ENCODE results near the gene PALLD. TPM values are rescaled to one million over a fixed set of nuclear protein-coding genes. Genes with fewer than 3 reads are reported as not detected.

Gene PALLD
- total RNA-seq, 5 donors from 2014 or later (not counting 1 experiment from before 2014, with no cell fraction given), result 0.56 to 1.9 (median 0.93) TPM

DNA sequence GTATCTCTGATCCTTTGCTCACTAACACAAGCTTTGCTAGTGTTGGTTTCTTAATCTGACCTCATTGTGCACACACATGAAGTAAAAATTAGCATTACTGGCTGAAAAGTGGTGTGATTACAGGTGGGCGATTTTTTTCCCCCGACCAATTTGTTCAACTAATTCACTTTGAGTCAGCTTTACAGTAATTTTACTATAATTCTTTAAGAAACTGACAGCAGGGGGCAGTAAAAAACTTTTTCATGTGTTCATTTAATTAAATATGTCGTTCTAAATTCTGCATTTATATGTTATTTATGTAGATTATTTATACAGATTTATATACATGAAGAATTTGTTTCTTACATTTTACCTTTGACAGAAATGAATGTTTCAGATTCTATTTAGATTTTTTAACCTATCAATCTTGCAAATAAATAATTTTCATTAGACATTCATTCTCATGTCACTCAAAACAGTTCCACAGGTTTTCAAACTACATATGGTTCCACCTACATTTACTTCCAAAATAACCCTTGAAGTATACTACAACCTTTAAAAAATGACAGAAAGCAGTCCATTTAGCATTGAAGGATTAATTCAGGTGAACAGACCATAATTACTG, 17.5 kb downstream of the PALLD start:
- POLR2A ChIA-PET, result interaction anchor here in 1 of 2 donors (0.7 kb wide), 1 partner anchor 19 kb away, joined by 3 read pairs; no protein-coding TSS in a partner anchor
- H3K36me3 ChIP-seq (ENCODE audit: control insufficient read depth in 2 of 2, extremely low read depth in 1 of 2, insufficient read depth in 1 of 2, low read length in 1 of 2), result no peaks in the 10 kb centered on the region
- Mint-ChIP-seq H3K4me3 (no peak overlapping the region), H3K36me3 (no peaks in the 10 kb centered on the region), H3K27ac (no peak overlapping the region), H3K4me1 (peaks cover 25 to 36% (median 29%) of the 10 kb centered on the region in 3 donors), H3K9me3 (no peaks in the 10 kb centered on the region), H3K27me3 (no peaks in the 10 kb centered on the region)
- no peak overlapping the region for H3K4me3 ChIP-seq (ENCODE audit: control insufficient read depth in 1 of 2, extremely low read depth in 1 of 2, low read length in 1 of 2)
- no peak overlapping the region for H3K27ac ChIP-seq (ENCODE audit: low read length)
- DNase-seq, result peak in 1 of 35 experiments; percentile 60
- H3K27me3 ChIP-seq (replicated peaks in 1 of 2; ENCODE audit: control insufficient read depth in 2 of 2, extremely low read depth in 1 of 2, insufficient read depth in 2 of 2, low read length in 1 of 2), result no peaks in the 10 kb centered on the region
- ATAC-seq (replicated peaks in 1 of 4), result no peak
- no CpG with 5 or more reads among the region's 3 CpGs for WGBS (ENCODE audit: insufficient coverage)
- H3K4me1 ChIP-seq (ENCODE audit: control insufficient read depth in 1 of 2, extremely low read depth in 1 of 2, insufficient read depth in 2 of 2, low read length in 2 of 2), result peaks cover 13 to 24% of the 10 kb centered on the region in 2 experiments
- CTCF ChIA-PET, result interaction anchor here (0.7 to 3.5 kb wide), 3 partner anchors 12 to 76 kb away, joined by 3 to 18 read pairs (median 3); partner anchors contain the start of gene DDX60L (in 1 of the 2)
- H3K9me3 ChIP-seq, result no peaks in the 10 kb centered on the region

DNA sequence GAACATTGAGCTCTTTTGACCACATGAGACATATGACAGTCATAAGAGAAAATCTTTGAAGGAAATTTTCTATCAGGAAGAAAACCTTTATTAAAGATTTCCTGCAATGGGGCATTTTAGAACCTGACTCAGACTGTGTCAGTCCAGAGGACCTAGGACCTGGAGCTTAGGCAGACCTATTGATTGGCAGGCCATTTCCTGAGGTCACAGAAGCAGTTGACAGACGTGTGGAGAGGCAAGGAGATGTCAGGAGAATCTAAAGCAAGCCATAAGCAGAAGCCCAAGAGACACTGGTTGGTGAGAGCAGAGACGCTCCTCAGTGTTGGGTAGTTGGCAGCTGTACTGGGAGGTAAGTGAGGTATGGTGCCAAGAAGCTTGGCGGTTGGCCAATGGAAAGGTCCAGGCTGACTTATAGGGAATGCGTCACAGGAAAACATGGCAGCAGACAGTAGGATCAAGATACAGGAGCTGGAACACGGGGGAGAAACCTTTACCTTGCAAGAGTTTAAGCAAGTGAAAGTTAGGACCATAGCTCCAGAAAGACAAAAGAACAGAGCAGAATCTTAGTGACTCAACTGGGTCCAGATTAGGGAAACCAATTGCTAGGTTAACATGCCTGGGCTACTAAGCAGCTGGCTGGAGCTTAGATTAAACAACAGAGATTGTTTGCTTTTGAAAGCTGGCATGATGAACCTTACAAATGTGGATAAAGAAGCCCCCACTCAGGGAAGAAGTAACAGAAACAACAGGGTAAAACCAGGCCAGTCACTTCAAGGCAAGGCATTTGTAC, 18.6 kb downstream of the PALLD start:
- POLR2A ChIA-PET, result interaction anchor here in 1 of 2 donors (0.5 kb wide), 1 partner anchor 1236 kb away, joined by 4 read pairs; no protein-coding TSS in a partner anchor
- Mint-ChIP-seq H3K4me1 (peaks cover 17 to 25% (median 21%) of the 10 kb centered on the region in 3 donors), H3K27ac (no peak overlapping the region), H3K9me3 (no peaks in the 10 kb centered on the region), H3K36me3 (no peaks in the 10 kb centered on the region), H3K27me3 (peaks cover 0 to under 1% of the 10 kb centered on the region in 2 donors), H3K4me3 (no peak overlapping the region)
- WGBS (ENCODE audit: insufficient coverage), result 84% methylated on average over 5 of the region's 5 CpGs
- DNase-seq (no peak), ATAC-seq (replicated peaks in 1 of 4) (no peak)
- Histone ChIP-seq H3K9me3 (no peaks in the 10 kb centered on the region), H3K36me3 (ENCODE audit: control insufficient read depth in 2 of 2, extremely low read depth in 1 of 2, insufficient read depth in 1 of 2, low read length in 1 of 2) (no peaks in the 10 kb centered on the region), H3K27me3 (replicated peaks in 1 of 2; ENCODE audit: control insufficient read depth in 2 of 2, extremely low read depth in 1 of 2, insufficient read depth in 2 of 2, low read length in 1 of 2) (no peaks in the 10 kb centered on the region), H3K4me3 (ENCODE audit: control insufficient read depth in 1 of 2, extremely low read depth in 1 of 2, low read length in 1 of 2) (no peak overlapping the region), H3K4me1 (ENCODE audit: control insufficient read depth in 1 of 2, extremely low read depth in 1 of 2, insufficient read depth in 2 of 2, low read length in 2 of 2) (peaks cover 13 to 15% of the 10 kb centered on the region in 2 experiments), H3K27ac (ENCODE audit: low read length) (no peak overlapping the region)
- CTCF ChIA-PET, result interaction anchor here (0.6 to 3.5 kb wide), 6 partner anchors 14 to 974 kb away, joined by 3 to 18 read pairs (median 3); partner anchors contain the start of gene DDX60L (in 1 of the 2)

DNA sequence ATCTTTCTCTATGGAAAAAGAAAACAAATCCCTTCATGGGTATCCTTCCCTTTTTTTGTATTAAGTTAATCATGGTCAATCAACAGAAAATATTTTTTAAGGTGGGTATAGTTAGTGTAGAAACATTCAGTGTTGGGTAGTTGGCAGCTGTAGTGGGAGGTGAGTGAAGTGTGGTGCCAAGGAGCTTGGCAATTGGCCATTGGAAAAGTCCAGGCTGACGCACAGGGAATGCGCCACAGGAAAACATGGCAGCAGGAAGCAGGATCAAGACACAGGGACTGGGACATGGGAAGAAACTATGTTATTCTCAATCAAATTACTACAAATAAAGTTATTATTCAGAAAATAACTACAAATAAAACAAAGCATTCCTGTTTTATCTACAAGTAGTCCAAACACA, 20.0 kb downstream of the PALLD start:
- Mint-ChIP-seq H3K36me3 (no peaks in the 10 kb centered on the region), H3K9me3 (no peaks in the 10 kb centered on the region), H3K27ac (no peak overlapping the region), H3K27me3 (peaks cover 0 to 6% of the 10 kb centered on the region in 2 donors), H3K4me1 (peaks cover 11 to 14% (median 11%) of the 10 kb centered on the region in 3 donors), H3K4me3 (no peak overlapping the region)
- no peak overlapping the region for H3K27ac ChIP-seq (ENCODE audit: low read length)
- DNase-seq (no peak), ATAC-seq (replicated peaks in 1 of 4) (no peak)
- no peaks in the 10 kb centered on the region for H3K36me3 ChIP-seq (ENCODE audit: control insufficient read depth in 2 of 2, extremely low read depth in 1 of 2, insufficient read depth in 1 of 2, low read length in 1 of 2)
- no peaks in the 10 kb centered on the region for H3K27me3 ChIP-seq (replicated peaks in 1 of 2; ENCODE audit: control insufficient read depth in 2 of 2, extremely low read depth in 1 of 2, insufficient read depth in 2 of 2, low read length in 1 of 2)
- no peak overlapping the region for H3K4me3 ChIP-seq (ENCODE audit: control insufficient read depth in 1 of 2, extremely low read depth in 1 of 2, low read length in 1 of 2)
- H3K9me3 ChIP-seq, result no peaks in the 10 kb centered on the region
- POLR2A ChIA-PET, result no interaction called here
- 100% methylated on average over 1 of the region's 2 CpGs for WGBS (ENCODE audit: insufficient coverage)
- CTCF ChIA-PET, result no interaction called here
- peaks cover 7% of the 10 kb centered on the region in 2 experiments for H3K4me1 ChIP-seq (ENCODE audit: control insufficient read depth in 1 of 2, extremely low read depth in 1 of 2, insufficient read depth in 2 of 2, low read length in 2 of 2)

DNA sequence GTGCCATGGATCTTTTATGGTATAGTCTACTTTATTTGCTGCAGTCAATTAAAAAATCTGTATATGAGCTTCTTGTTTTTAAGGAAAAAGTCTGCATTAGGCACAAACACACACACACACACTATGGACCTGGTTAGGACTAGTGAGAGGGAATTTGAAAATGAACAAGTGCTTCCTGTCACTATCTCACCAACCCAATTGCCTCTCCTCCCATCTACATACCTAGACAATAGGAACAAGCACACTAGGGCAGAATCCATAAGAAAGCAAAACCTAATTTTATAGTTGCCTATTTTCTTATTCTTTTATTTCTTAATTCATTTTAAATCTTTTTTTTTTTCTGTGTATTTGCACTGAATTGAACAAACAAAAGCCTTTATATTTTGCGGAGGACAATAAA, 22.7 kb downstream of the PALLD start:
- Histone ChIP-seq H3K4me3 (ENCODE audit: control insufficient read depth in 1 of 2, extremely low read depth in 1 of 2, low read length in 1 of 2) (no peak overlapping the region), H3K36me3 (ENCODE audit: control insufficient read depth in 2 of 2, extremely low read depth in 1 of 2, insufficient read depth in 1 of 2, low read length in 1 of 2) (no peaks in the 10 kb centered on the region), H3K9me3 (no peaks in the 10 kb centered on the region), H3K27ac (ENCODE audit: low read length) (no peak overlapping the region), H3K27me3 (replicated peaks in 1 of 2; ENCODE audit: control insufficient read depth in 2 of 2, extremely low read depth in 1 of 2, insufficient read depth in 2 of 2, low read length in 1 of 2) (no peaks in the 10 kb centered on the region), H3K4me1 (ENCODE audit: control insufficient read depth in 1 of 2, extremely low read depth in 1 of 2, insufficient read depth in 2 of 2, low read length in 2 of 2) (no peaks in the 10 kb centered on the region)
- POLR2A ChIA-PET, result no interaction called here
- no peak overlapping the region for H3K4me3 Mint-ChIP-seq
- no peak for ATAC-seq (replicated peaks in 1 of 4)
- no peak overlapping the region for H3K27ac Mint-ChIP-seq
- no peak for DNase-seq
- peaks cover 0 to 10% of the 10 kb centered on the region in 2 donors for H3K27me3 Mint-ChIP-seq
- H3K9me3 Mint-ChIP-seq, result no peaks in the 10 kb centered on the region
- H3K4me1 Mint-ChIP-seq, result no peaks in the 10 kb centered on the region
- no peaks in the 10 kb centered on the region for H3K36me3 Mint-ChIP-seq
- WGBS (ENCODE audit: insufficient coverage), result no CpG with 5 or more reads among the region's 1 CpG
- CTCF ChIA-PET, result interaction anchor here (0.6 to 1.0 kb wide), 3 partner anchors 45 to 971 kb away, joined by 3 to 4 read pairs (median 3); no protein-coding TSS in a partner anchor

DNA sequence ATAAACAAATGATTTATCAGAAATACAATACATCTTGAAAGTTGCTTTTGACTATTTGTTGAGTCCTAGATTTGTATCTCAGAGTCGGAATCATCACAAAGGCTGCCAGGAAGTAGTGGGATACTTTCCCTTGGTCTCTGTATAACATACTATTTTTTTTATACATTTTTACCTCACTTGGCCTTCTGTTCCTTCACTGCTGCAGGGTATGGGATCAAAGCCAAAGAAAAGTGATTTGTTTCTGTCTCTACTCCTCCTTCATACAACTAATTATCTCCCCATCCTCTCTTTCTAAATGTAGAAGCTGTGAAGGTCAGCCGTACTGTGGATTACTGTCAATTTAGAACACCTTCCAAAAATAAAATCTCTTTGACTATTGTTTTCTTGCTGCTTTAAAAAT, 24.9 kb downstream of the PALLD start:
- Mint-ChIP-seq H3K27ac (no peak overlapping the region), H3K27me3 (peaks cover 5 to 10% of the 10 kb centered on the region in 2 donors), H3K36me3 (no peaks in the 10 kb centered on the region), H3K4me1 (no peaks in the 10 kb centered on the region), H3K9me3 (no peaks in the 10 kb centered on the region), H3K4me3 (no peak overlapping the region)
- DNase-seq (no peak), ATAC-seq (replicated peaks in 1 of 4) (no peak)
- WGBS (ENCODE audit: insufficient coverage), result no CpG with 5 or more reads among the region's 2 CpGs
- Histone ChIP-seq H3K27me3 (replicated peaks in 1 of 2; ENCODE audit: control insufficient read depth in 2 of 2, extremely low read depth in 1 of 2, insufficient read depth in 2 of 2, low read length in 1 of 2) (no peaks in the 10 kb centered on the region), H3K4me1 (ENCODE audit: control insufficient read depth in 1 of 2, extremely low read depth in 1 of 2, insufficient read depth in 2 of 2, low read length in 2 of 2) (no peaks in the 10 kb centered on the region), H3K36me3 (ENCODE audit: control insufficient read depth in 2 of 2, extremely low read depth in 1 of 2, insufficient read depth in 1 of 2, low read length in 1 of 2) (no peaks in the 10 kb centered on the region), H3K4me3 (ENCODE audit: control insufficient read depth in 1 of 2, extremely low read depth in 1 of 2, low read length in 1 of 2) (no peak overlapping the region), H3K9me3 (no peaks in the 10 kb centered on the region), H3K27ac (ENCODE audit: low read length) (no peak overlapping the region)
- ChIA-PET POLR2A (no interaction called here), CTCF (no interaction called here)

DNA sequence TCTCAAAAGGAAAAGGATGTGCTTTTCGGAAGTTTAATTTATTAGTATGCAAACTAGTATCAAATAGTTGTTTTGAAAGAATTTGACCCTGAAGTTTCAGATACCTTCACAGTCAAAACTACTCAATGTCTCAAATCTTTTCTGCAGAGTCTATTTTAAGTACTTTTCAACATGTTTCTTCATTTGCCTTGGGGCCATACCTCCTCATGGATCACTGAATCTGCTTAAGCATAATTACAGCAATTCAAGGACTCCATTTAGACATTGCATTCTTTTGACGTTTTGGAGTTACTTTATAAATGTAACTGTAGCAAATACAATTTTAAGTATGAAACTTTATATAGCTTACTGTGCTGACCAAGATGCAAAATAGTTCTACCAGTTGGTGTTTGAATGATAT, 25.5 kb downstream of the PALLD start:
- Histone ChIP-seq H3K27ac (ENCODE audit: low read length) (no peak overlapping the region), H3K9me3 (no peaks in the 10 kb centered on the region), H3K27me3 (replicated peaks in 1 of 2; ENCODE audit: control insufficient read depth in 2 of 2, extremely low read depth in 1 of 2, insufficient read depth in 2 of 2, low read length in 1 of 2) (no peaks in the 10 kb centered on the region), H3K36me3 (ENCODE audit: control insufficient read depth in 2 of 2, extremely low read depth in 1 of 2, insufficient read depth in 1 of 2, low read length in 1 of 2) (no peaks in the 10 kb centered on the region), H3K4me3 (ENCODE audit: control insufficient read depth in 1 of 2, extremely low read depth in 1 of 2, low read length in 1 of 2) (no peak overlapping the region), H3K4me1 (ENCODE audit: control insufficient read depth in 1 of 2, extremely low read depth in 1 of 2, insufficient read depth in 2 of 2, low read length in 2 of 2) (no peaks in the 10 kb centered on the region)
- H3K27me3 Mint-ChIP-seq, result peaks cover 9 to 10% of the 10 kb centered on the region in 2 donors
- CTCF ChIA-PET, result interaction anchor here (0.7 kb wide), 2 partner anchors 35 to 124 kb away, joined by 4 to 7 read pairs; no protein-coding TSS in a partner anchor
- no peaks in the 10 kb centered on the region for H3K36me3 Mint-ChIP-seq
- no CpG with 5 or more reads among the region's 2 CpGs for WGBS (ENCODE audit: insufficient coverage)
- POLR2A ChIA-PET, result interaction anchor here in 1 of 2 donors (0.6 kb wide), 1 partner anchor 63 kb away, joined by 3 read pairs; no protein-coding TSS in a partner anchor
- no peaks in the 10 kb centered on the region for H3K4me1 Mint-ChIP-seq
- DNase-seq (no peak), ATAC-seq (replicated peaks in 1 of 4) (no peak)
- no peak overlapping the region for H3K4me3 Mint-ChIP-seq
- H3K9me3 Mint-ChIP-seq, result no peaks in the 10 kb centered on the region
- H3K27ac Mint-ChIP-seq, result no peak overlapping the region
